PC-9 (cell line): ENCODE results near the gene C1QL2. TPM values are rescaled to one million over a fixed set of nuclear protein-coding genes. Genes with fewer than 3 reads are reported as not detected.
A peak's percentile ranks its signal among the peaks of the same experiment; 100 is the strongest.

Experiments
- BruUV-seq: library from RNA; stranded (reverse); fragments of 400-500 nt; replicated peaks from 2 replicates; lab custom pipeline; 2021; lab: Mats Ljungman, UMichigan
- CTCF ChIA-PET: fragments of 300-600 bp; sonication (Branson Sonifier 250); formaldehyde crosslinking; loops from one replicate; lab custom pipeline; 2022; ENCODE audit warnings: antibody characterized with exemption; lab: Charles Lee
- POLR2A ChIA-PET: fragments of 300-600 bp; sonication (Branson Sonifier 250); formaldehyde crosslinking; loops from one replicate; lab custom pipeline; 2022; ENCODE audit warnings: antibody characterized with exemption; ENCODE audit not compliant: unreplicated experiment; lab: Charles Lee
- DNase-seq, 2 experiments: peaks; one replicate each; pipeline versions ENCODE4 v3.0.0 to v3.0.0-alpha.2; 2015 to 2022; ENCODE audit warnings: mixed read lengths in 1 of 2
- H2AFZ ChIP-seq: fragments of 200-600 bp; sonication (generic); 2 replicates; pipeline ENCODE4 v1.8.1; 2017; ENCODE audit warnings: antibody characterized with exemption
- H3F3A ChIP-seq: fragments of 200-600 bp; sonication (generic); 2 replicates; pipeline ENCODE4 v1.8.1; 2017; ENCODE audit warnings: antibody characterized with exemption, mild to moderate bottlenecking, low read depth; ENCODE audit not compliant: insufficient read depth
- H3K27ac ChIP-seq: fragments of 200-600 bp; sonication (generic); 2 replicates; pipeline ENCODE4 v1.6.1; 2016; ENCODE audit warnings: mixed run types
- H3K27me3 ChIP-seq: fragments of 200-600 bp; sonication (generic); 2 replicates; pipeline ENCODE4 v1.6.1; 2016; ENCODE audit warnings: low read depth, mixed run types; ENCODE audit not compliant: insufficient read depth
- H3K36me3 ChIP-seq: fragments of 200-600 bp; sonication (generic); 2 replicates; pipeline ENCODE4 v1.6.1; 2016; ENCODE audit warnings: low read depth, mixed run types
- H3K4me1 ChIP-seq: fragments of 200-600 bp; sonication (generic); replicated peaks from 2 replicates; pipeline ENCODE4 v1.6.1; 2016; ENCODE audit warnings: mixed run types; ENCODE audit not compliant: insufficient read depth
- H3K4me2 ChIP-seq: fragments of 200-600 bp; sonication (generic); 2 replicates; pipeline ENCODE4 v1.6.1; 2017; ENCODE audit warnings: mixed run types
- H3K4me3 ChIP-seq: fragments of 200-600 bp; sonication (generic); 2 replicates; pipeline ENCODE4 v1.6.1; 2016; ENCODE audit warnings: mixed run types
- H3K79me2 ChIP-seq: fragments of 200-600 bp; sonication (generic); 2 replicates; pipeline ENCODE4 v1.6.1; 2017; ENCODE audit warnings: low read depth, mixed run types
- H3K9me2 ChIP-seq: fragments of 200-600 bp; sonication (generic); 2 replicates; pipeline ENCODE4 v1.8.1; 2017; ENCODE audit warnings: mild to moderate bottlenecking; ENCODE audit not compliant: insufficient read depth
- H3K9me3 ChIP-seq: fragments of 200-600 bp; sonication (generic); 2 replicates; pipeline ENCODE4 v1.8.1; 2016; ENCODE audit warnings: low read depth; ENCODE audit not compliant: insufficient read depth
- H4K20me1 ChIP-seq: fragments of 200-600 bp; sonication (generic); 2 replicates; pipeline ENCODE4 v1.8.1; 2017; ENCODE audit not compliant: insufficient read depth
- CTCF ChIP-seq: fragments of 200-600 bp; sonication (generic); conservative IDR thresholded peaks from 2 replicates; pipeline ENCODE4 v1.6.1; 2017; ENCODE audit warnings: mixed run types, antibody characterized with exemption, mild to moderate bottlenecking, moderate library complexity
- EZH2 ChIP-seq: fragments of 200-600 bp; sonication (generic); IDR thresholded peaks from 2 replicates; pipeline ENCODE4 v1.8.0; 2017; ENCODE audit warnings: antibody characterized with exemption, low read depth
- intact Hi-C: fragments of 100-400 bp; cut with micrococcal nuclease; formaldehyde crosslinking; loops from one replicate; pipeline ENCODE4 v1.10.0; 2022; ENCODE audit not compliant: unreplicated experiment
- total RNA-seq: library from RNA; stranded (reverse); gene quantifications from 2 replicates; pipeline ENCODE4 v1.2.3, GENCODE V29; 2021

Gene C1QL2
- total RNA-seq, 1 experiment from 2014 or later, result not detected

GRCh38 chr2:119178776-119179175, 20.2 kb upstream of the C1QL2 start:
- CTCF ChIA-PET, result interaction anchor here (0.7 kb wide), 1 partner anchor 1137 kb away, joined by 3 read pairs; no protein-coding TSS in a partner anchor

GRCh38 chr2:119177838-119178190, 19.3 kb upstream of the C1QL2 start:
- peaks cover 21% of the 10 kb centered on the region for H3K4me1 ChIP-seq
- no peak overlapping the region for H2AFZ ChIP-seq
- H4K20me1 ChIP-seq, result no peaks in the 10 kb centered on the region
- no peaks in the 10 kb centered on the region for H3K9me3 ChIP-seq
- intact Hi-C loops, result no loop called here
- ChIA-PET CTCF (no interaction called here), POLR2A (no interaction called here)
- no peak for TF ChIP-seq EZH2
- TF ChIP-seq CTCF, result no peak
- no peak for DNase-seq
- no TSS peak for BruUV-seq
- no peak overlapping the region for H3K27ac ChIP-seq
- no peaks in the 10 kb centered on the region for H3K9me2 ChIP-seq
- H3K79me2 ChIP-seq, result no peaks in the 10 kb centered on the region
- no peak overlapping the region for H3K4me3 ChIP-seq
- no peaks in the 10 kb centered on the region for H3F3A ChIP-seq
- H3K4me2 ChIP-seq, result no peak overlapping the region
- H3K36me3 ChIP-seq, result no peaks in the 10 kb centered on the region
- H3K27me3 ChIP-seq, result no peaks in the 10 kb centered on the region

More at GRCh38 chr2:119178776-119179175, 20.2 kb upstream of the C1QL2 start:
- Histone ChIP-seq H3K27ac (no peak overlapping the region), H3K4me1 (peaks cover 21% of the 10 kb centered on the region), H2AFZ (no peak overlapping the region), H3K9me3 (no peaks in the 10 kb centered on the region), H3K36me3 (no peaks in the 10 kb centered on the region), H3K4me3 (no peak overlapping the region), H3K4me2 (0 out of 2 replicates have a peak overlapping the region, but pooled peaks have one; percentile 5), H3F3A (no peaks in the 10 kb centered on the region), H4K20me1 (no peaks in the 10 kb centered on the region), H3K9me2 (no peaks in the 10 kb centered on the region), H3K27me3 (no peaks in the 10 kb centered on the region), H3K79me2 (no peaks in the 10 kb centered on the region)
- TF ChIP-seq CTCF (no peak), EZH2 (no peak)
- BruUV-seq, result no TSS peak
- no peak for DNase-seq
- POLR2A ChIA-PET, result no interaction called here
- intact Hi-C loops, result no loop called here

- TF ChIP-seq EZH2, result no peak
- no peak for TF ChIP-seq CTCF
- no peak overlapping the region for H3K4me3 ChIP-seq
- CTCF ChIA-PET, result no interaction called here
- no peaks in the 10 kb centered on the region for H3K79me2 ChIP-seq
- no peaks in the 10 kb centered on the region for H3K9me2 ChIP-seq
- no peak for DNase-seq
- no peaks in the 10 kb centered on the region for H3K27me3 ChIP-seq
- intact Hi-C loops, result no loop called here
- H4K20me1 ChIP-seq, result no peaks in the 10 kb centered on the region
- no TSS peak for BruUV-seq
- no peak overlapping the region for H2AFZ ChIP-seq
- H3F3A ChIP-seq, result no peaks in the 10 kb centered on the region
- peaks cover 21% of the 10 kb centered on the region for H3K4me1 ChIP-seq
- no peak overlapping the region for H3K27ac ChIP-seq
- H3K4me2 ChIP-seq, result no peak overlapping the region
- POLR2A ChIA-PET, result no interaction called here
- no peaks in the 10 kb centered on the region for H3K36me3 ChIP-seq
- no peaks in the 10 kb centered on the region for H3K9me3 ChIP-seq
Observed at GRCh38 chr2:119177171-119177837, 18.8 kb upstream of the C1QL2 start.
